ENCODE results near the gene ITPR2.
"Not testable (repeated sequence)": the region's sequence is repeated elsewhere in the genome, so short reads cannot be mapped to it uniquely, and the experiment has no call there.

The ITPR2 gene

GRCh38 chr12:26680727-26681455, 152.1 kb downstream of the ITPR2 start:
- in situ Hi-C loops (cut with MboI; ENCODE audit: low sequenced_read_pairs), result no loop called here

GRCh38 chr12:26678697-26679660, 154.0 kb downstream of the ITPR2 start:
- in situ Hi-C loops (cut with MboI; ENCODE audit: low sequenced_read_pairs), result no loop called here

- in situ Hi-C loops (cut with MboI; ENCODE audit: low sequenced_read_pairs), result not testable (repeated sequence)
Measured at GRCh38 chr12:26671487-26671886, 161.5 kb downstream of the ITPR2 start.

GRCh38 chr12:26668847-26669246, 164.1 kb downstream of the ITPR2 start:
- in situ Hi-C loops (cut with MboI; ENCODE audit: low sequenced_read_pairs), result no loop called here

- in situ Hi-C loops (cut with MboI; ENCODE audit: low sequenced_read_pairs), result no loop called here
Measured at GRCh38 chr12:26668230-26668629, 164.8 kb downstream of the ITPR2 start.

GRCh38 chr12:26666286-26666685, 166.7 kb downstream of the ITPR2 start:
- in situ Hi-C loops (cut with MboI; ENCODE audit: low sequenced_read_pairs), result no loop called here

- in situ Hi-C loops (cut with MboI; ENCODE audit: low sequenced_read_pairs), result no loop called here
Measured at GRCh38 chr12:26661399-26661798, 171.6 kb downstream of the ITPR2 start.

GRCh38 chr12:26659930-26660329, 173.1 kb downstream of the ITPR2 start:
- in situ Hi-C loops (cut with MboI; ENCODE audit: low sequenced_read_pairs), result no loop called here

- in situ Hi-C loops (cut with MboI; ENCODE audit: low sequenced_read_pairs), result no loop called here
Measured at GRCh38 chr12:26658991-26659390, 174.0 kb downstream of the ITPR2 start.

GRCh38 chr12:26654623-26655022, 178.4 kb downstream of the ITPR2 start:
- in situ Hi-C loops (cut with MboI; ENCODE audit: low sequenced_read_pairs), result no loop called here

- in situ Hi-C loops (cut with MboI; ENCODE audit: low sequenced_read_pairs), result no loop called here
Measured at GRCh38 chr12:26651566-26652188, 181.3 kb downstream of the ITPR2 start.

- in situ Hi-C loops (cut with MboI; ENCODE audit: low sequenced_read_pairs), result no loop called here
Measured at GRCh38 chr12:26651036-26651435, 182.0 kb downstream of the ITPR2 start.

GRCh38 chr12:26648999-26649398, 184.0 kb downstream of the ITPR2 start:
- in situ Hi-C loops (cut with MboI; ENCODE audit: low sequenced_read_pairs), result no loop called here

- in situ Hi-C loops (cut with MboI; ENCODE audit: low sequenced_read_pairs), result no loop called here
Measured at GRCh38 chr12:26648584-26648983, 184.4 kb downstream of the ITPR2 start.

GRCh38 chr12:26648066-26648465, 184.9 kb downstream of the ITPR2 start:
- in situ Hi-C loops (cut with MboI; ENCODE audit: low sequenced_read_pairs), result no loop called here

- in situ Hi-C loops (cut with MboI; ENCODE audit: low sequenced_read_pairs), result no loop called here
Measured at GRCh38 chr12:26647088-26647487, 185.9 kb downstream of the ITPR2 start.

GRCh38 chr12:26646571-26646970, 186.4 kb downstream of the ITPR2 start:
- in situ Hi-C loops (cut with MboI; ENCODE audit: low sequenced_read_pairs), result no loop called here

- in situ Hi-C loops (cut with MboI; ENCODE audit: low sequenced_read_pairs), result not testable (repeated sequence)
Measured at GRCh38 chr12:26644376-26644775, 188.6 kb downstream of the ITPR2 start.

- in situ Hi-C loops (cut with MboI; ENCODE audit: low sequenced_read_pairs), result no loop called here
Measured at GRCh38 chr12:26643532-26644315, 189.3 kb downstream of the ITPR2 start.

- in situ Hi-C loops (cut with MboI; ENCODE audit: low sequenced_read_pairs), result no loop called here
Measured at GRCh38 chr12:26642361-26642760, 190.6 kb downstream of the ITPR2 start.
